Natural killer cell (primary cell): ENCODE data around the gene RABGAP1L. TPM values are rescaled to one million over a fixed set of nuclear protein-coding genes. Genes with fewer than 3 reads are reported as not detected.
A peak's percentile ranks its signal among the peaks of the same experiment; 100 is the strongest.

Experiments used
- ATAC-seq, 3 donors: fragments of 150-1000 bp in 2 of 3; fragments of 200-7000 bp in 1 of 3; cut with Tn5 transposase; 1 replicate in 1 of 3; 2 replicates in 2 of 3; pipeline ENCODE4 v1.10.0; 2021; ENCODE audit warnings: mild to moderate bottlenecking in 2 of 3, moderate library complexity in 2 of 3
- DNase-seq, 2 donors: peaks; one replicate each; pipeline versions ENCODE4 v3.0.0 to v3.0.0-alpha.2; 2013 to 2021; ENCODE audit warnings: mixed read lengths in 1 of 2
- H3K27ac ChIP-seq: one replicate; pipeline ENCODE4 v1.5.1; 2013; ENCODE audit warnings: mild to moderate bottlenecking, low read length
- H3K27me3 ChIP-seq: one replicate; pipeline ENCODE4 v1.6.1; 2013; ENCODE audit warnings: low read length; ENCODE audit not compliant: control insufficient read depth, insufficient read depth
- H3K36me3 ChIP-seq: one replicate; pipeline ENCODE4 v1.6.1; 2013; ENCODE audit warnings: low read length; ENCODE audit not compliant: control insufficient read depth, insufficient read depth
- H3K4me1 ChIP-seq: one replicate; pipeline ENCODE4 v1.6.1; 2013; ENCODE audit warnings: low read length; ENCODE audit not compliant: control insufficient read depth, insufficient read depth
- H3K4me3 ChIP-seq: one replicate; pipeline ENCODE4 v1.5.1; 2013; ENCODE audit warnings: low read length
- H3K9me3 ChIP-seq: one replicate; pipeline ENCODE4 v1.6.1; 2013; ENCODE audit warnings: low read length; ENCODE audit not compliant: control insufficient read depth, insufficient read depth
- H3K27ac Mint-ChIP-seq, 2 donors: one replicate each; pipeline ENCODE4 v1.8.0; 2022; ENCODE audit warnings: mild to moderate bottlenecking in 2 of 2, mixed read lengths in 2 of 2, moderate library complexity in 1 of 2
- H3K27me3 Mint-ChIP-seq, 2 donors: one replicate each; pipeline ENCODE4 v1.8.0; 2022; ENCODE audit warnings: low read depth in 2 of 2, mixed read lengths in 2 of 2
- H3K36me3 Mint-ChIP-seq: one replicate; pipeline ENCODE4 v1.8.0; 2022; ENCODE audit warnings: mixed read lengths
- H3K4me1 Mint-ChIP-seq, 2 donors: one replicate each; pipeline ENCODE4 v1.8.0; 2022; ENCODE audit warnings: mixed read lengths in 2 of 2
- H3K4me3 Mint-ChIP-seq: one replicate; pipeline ENCODE4 v1.8.0; 2022; ENCODE audit warnings: mild to moderate bottlenecking, moderate library complexity, mixed read lengths
- H3K9me3 Mint-ChIP-seq, 2 donors: one replicate each; pipeline ENCODE4 v1.8.0; 2022; ENCODE audit warnings: mixed read lengths in 2 of 2
- CTCF ChIP-seq: fragments of 200-600 bp; IDR thresholded peaks from one replicate; pipeline ENCODE4 v1.8.0; 2022; ENCODE audit warnings: antibody characterized with exemption
- WGBS: methylation state at CpG from one replicate; pipeline ENCODE4 v1.1.7; 2013; ENCODE audit warnings: missing lambda C conversion rate; ENCODE audit not compliant: insufficient coverage; 5-methylcytosine and 5-hydroxymethylcytosine counted together
- intact Hi-C: fragments of 100-400 bp; cut with micrococcal nuclease; formaldehyde crosslinking; loops from one replicate; pipeline ENCODE4 v1.14.2; 2022
- total RNA-seq, 4 donors: library from RNA; stranded (reverse); fragments of 120-200 nt in 1 of 4; gene quantifications; one replicate each; pipeline versions ENCODE4 v1.2.3 to v1.2.4, GENCODE V29; 2013 to 2022

RABGAP1L gene
- total RNA-seq, 3 donors from 2014 or later (not counting 1 experiment from before 2014, with no cell fraction given), result 145 to 168 (median 153) TPM

GRCh38 chr1:174975764-174976163 lies 816.4 kb downstream of the RABGAP1L start:
- H3K27ac ChIP-seq, result no peak overlapping the region
- no peak for TF ChIP-seq CTCF
- no peak overlapping the region for H3K4me3 Mint-ChIP-seq
- H3K27me3 Mint-ChIP-seq, result no peaks in the 10 kb centered on the region
- peaks cover 48% of the 10 kb centered on the region for H3K36me3 ChIP-seq
- peaks cover 17% of the 10 kb centered on the region for H3K36me3 Mint-ChIP-seq
- H3K27ac Mint-ChIP-seq, result peak overlapping the region; percentile 5 to 33
- 93% methylated on average over 1 of the region's 1 CpG for WGBS
- peaks cover 27 to 29% of the 10 kb centered on the region in 2 donors for H3K4me1 Mint-ChIP-seq
- no peak overlapping the region for H3K4me3 ChIP-seq
- no peaks in the 10 kb centered on the region for H3K9me3 ChIP-seq
- H3K27me3 ChIP-seq, result no peaks in the 10 kb centered on the region
- no peaks in the 10 kb centered on the region for H3K9me3 Mint-ChIP-seq
- intact Hi-C loops, result no loop called here
- DNase-seq (no peak), ATAC-seq (no peak)
- peaks cover 10% of the 10 kb centered on the region for H3K4me1 ChIP-seq

- H3K36me3 Mint-ChIP-seq, result peaks cover 17% of the 10 kb centered on the region
- Histone ChIP-seq H3K27ac (no peak overlapping the region), H3K4me3 (no peak overlapping the region), H3K27me3 (no peaks in the 10 kb centered on the region), H3K4me1 (peaks cover 5% of the 10 kb centered on the region), H3K9me3 (no peaks in the 10 kb centered on the region), H3K36me3 (peaks cover 53% of the 10 kb centered on the region)
- H3K27me3 Mint-ChIP-seq, result no peaks in the 10 kb centered on the region
- ATAC-seq, result no peak
- no peak for TF ChIP-seq CTCF
- DNase-seq, result no peak
- intact Hi-C loops, result no loop called here
- H3K9me3 Mint-ChIP-seq, result no peaks in the 10 kb centered on the region
- peaks cover 22 to 25% of the 10 kb centered on the region in 2 donors for H3K4me1 Mint-ChIP-seq
- WGBS, result 93% methylated on average over 3 of the region's 4 CpGs
- no peak overlapping the region for H3K27ac Mint-ChIP-seq
- no peak overlapping the region for H3K4me3 Mint-ChIP-seq
These were observed 817.3 kb downstream of the RABGAP1L start for GRCh38 chr1:174976436-174977108.

- DNase-seq, result peak in 1 of 2 donors; percentile 82
- peak overlapping the region; percentile 53 to 58 for H3K27ac Mint-ChIP-seq
- peak; percentile 78 for TF ChIP-seq CTCF
- Histone ChIP-seq H3K4me3 (no peak overlapping the region), H3K27ac (no peak overlapping the region), H3K4me1 (peaks cover 3% of the 10 kb centered on the region), H3K27me3 (no peaks in the 10 kb centered on the region), H3K9me3 (peaks cover 2% of the 10 kb centered on the region), H3K36me3 (peaks cover 52% of the 10 kb centered on the region)
- no peak overlapping the region for H3K4me3 Mint-ChIP-seq
- intact Hi-C loops, result loop anchor here (1.0 to 10.0 kb wide), 2 partner anchors 213 to 718 kb away; no protein-coding TSS in a partner anchor
- no peaks in the 10 kb centered on the region for H3K9me3 Mint-ChIP-seq
- no peaks in the 10 kb centered on the region for H3K27me3 Mint-ChIP-seq
- peaks cover 2% of the 10 kb centered on the region for H3K36me3 Mint-ChIP-seq
- peak; percentile 37 to 62 (median 41) for ATAC-seq
- H3K4me1 Mint-ChIP-seq, result peaks cover 9 to 14% of the 10 kb centered on the region in 2 donors
These were observed 823.8 kb downstream of the RABGAP1L start for GRCh38 chr1:174982971-174983689.
